Liver (tissue), 9 donors: ENCODE measurements around the gene KAZN. TPM values are rescaled to one million over a fixed set of nuclear protein-coding genes. Genes with fewer than 3 reads are reported as not detected.

Source experiments
- DNase-seq: peaks from one replicate; pipeline ENCODE4 v3.0.0-alpha.2; 2017; ENCODE audit warnings: low spot score
- H3K27ac ChIP-seq, 2 donors: one replicate each; pipeline ENCODE4 v1.7.0; 2013; ENCODE audit warnings: inconsistent platforms in 2 of 2, low read length in 2 of 2, control low read depth in 1 of 2, low read depth in 1 of 2, mild to moderate bottlenecking in 1 of 2
- H3K27me3 ChIP-seq, 4 donors: one replicate each; pipeline versions ENCODE4 v1.6.1 to v1.7.0; 2013; ENCODE audit warnings: low read length in 3 of 4, inconsistent platforms in 1 of 4, mild to moderate bottlenecking in 1 of 4, moderate library complexity in 1 of 4; ENCODE audit not compliant: control insufficient read depth in 4 of 4, insufficient read depth in 4 of 4
- H3K36me3 ChIP-seq, 4 donors: one replicate each; pipeline versions ENCODE4 v1.6.1 to v1.7.0; 2013; ENCODE audit warnings: low read length in 3 of 4, mild to moderate bottlenecking in 3 of 4, low read depth in 1 of 4, moderate library complexity in 1 of 4; ENCODE audit not compliant: control insufficient read depth in 4 of 4, insufficient read depth in 3 of 4
- H3K4me1 ChIP-seq, 4 donors: one replicate each; pipeline versions ENCODE4 v1.6.1 to v1.7.0; 2013; ENCODE audit warnings: low read length in 3 of 4, mild to moderate bottlenecking in 3 of 4, moderate library complexity in 1 of 4; ENCODE audit not compliant: control insufficient read depth in 4 of 4, insufficient read depth in 4 of 4
- H3K4me3 ChIP-seq, 3 donors: one replicate each; pipeline versions ENCODE4 v1.6.1 to v1.7.0; 2013; ENCODE audit warnings: low read length in 3 of 3, control low read depth in 1 of 3, low read depth in 1 of 3, mild to moderate bottlenecking in 1 of 3
- H3K9ac ChIP-seq, 2 donors: one replicate each; pipeline ENCODE4 v1.7.0; 2013; ENCODE audit warnings: low read length in 2 of 2, mild to moderate bottlenecking in 2 of 2, moderate library complexity in 2 of 2, control low read depth in 1 of 2, low read depth in 1 of 2
- H3K9me3 ChIP-seq, 4 donors: one replicate each; pipeline versions ENCODE4 v1.6.1 to v1.7.0; 2013; ENCODE audit warnings: low read length in 3 of 4; ENCODE audit not compliant: control insufficient read depth in 4 of 4
- CTCF ChIP-seq: fragments of 150-350 bp; IDR thresholded peaks from 2 replicates; pipeline ENCODE4 v1.5.1; 2017; ENCODE audit warnings: improper control_type of control experiment, low read depth, low read length; ENCODE audit not compliant: missing input control
- EGR1 ChIP-seq, 2 donors: IDR thresholded peaks; 2 replicates each; pipeline ENCODE4 v1.6.1; 2016 to 2018; ENCODE audit warnings: antibody characterized with exemption in 2 of 2, low read depth in 2 of 2
- FOXA1 ChIP-seq: IDR thresholded peaks from 2 replicates; pipeline ENCODE4 v1.6.1; 2016; ENCODE audit warnings: antibody characterized with exemption
- FOXA2 ChIP-seq: IDR thresholded peaks from 2 replicates; pipeline ENCODE4 v1.6.1; 2016; ENCODE audit warnings: antibody characterized with exemption
- HNF4A ChIP-seq, 2 donors: conservative IDR thresholded peaks; 2 replicates each; pipeline ENCODE4 v1.6.1; 2016; ENCODE audit warnings: antibody characterized with exemption in 2 of 2, mild to moderate bottlenecking in 2 of 2
- HNF4G ChIP-seq: IDR thresholded peaks from 2 replicates; pipeline ENCODE4 v1.6.1; 2016; ENCODE audit warnings: antibody characterized with exemption
- NR2F2 ChIP-seq: IDR thresholded peaks from 2 replicates; pipeline ENCODE4 v1.6.1; 2016; ENCODE audit warnings: antibody characterized with exemption
- RAD21 ChIP-seq, 2 donors: IDR thresholded peaks; 2 replicates each; pipeline ENCODE4 v1.6.1; 2016; ENCODE audit warnings: antibody characterized with exemption in 2 of 2, mild to moderate bottlenecking in 2 of 2
- REST ChIP-seq: IDR thresholded peaks from 2 replicates; pipeline ENCODE4 v1.6.1; 2016; ENCODE audit warnings: antibody characterized with exemption, mild to moderate bottlenecking
- RXRA ChIP-seq, 2 donors: IDR thresholded peaks; 2 replicates each; pipeline ENCODE4 v1.6.1; 2017 to 2018; ENCODE audit warnings: antibody characterized with exemption in 2 of 2, mild to moderate bottlenecking in 1 of 2
- SP1 ChIP-seq: IDR thresholded peaks from 2 replicates; pipeline ENCODE4 v1.6.1; 2018; ENCODE audit warnings: antibody characterized with exemption, mild to moderate bottlenecking
- TAF1 ChIP-seq: conservative IDR thresholded peaks from 2 replicates; pipeline ENCODE4 v1.6.1; 2016; ENCODE audit warnings: antibody characterized with exemption, mild to moderate bottlenecking
- YY1 ChIP-seq: IDR thresholded peaks from 2 replicates; pipeline ENCODE4 v1.6.1; 2016; ENCODE audit warnings: antibody characterized with exemption, mild to moderate bottlenecking
- ZBTB33 ChIP-seq: IDR thresholded peaks from 2 replicates; pipeline ENCODE4 v1.6.1; 2016; ENCODE audit warnings: antibody characterized with exemption
- WGBS: extraction: QIAGEN DNeasy Blood & Tissue Kit; methylation state at CpG from one replicate; pipeline ENCODE4 v1.1.7; 2013; 5-methylcytosine and 5-hydroxymethylcytosine counted together
- polyA plus RNA-seq, 2 donors: library from polyadenylated mRNA; stranded (reverse) in 1 of 2; unstranded in 1 of 2; fragments of 200-250 nt in 1 of 2; fragments of >200 nt in 1 of 2; fragmentation: Nextera tagmentation in 1 of 2; extraction: Ambion mirVana in 1 of 2; gene quantifications; one replicate each; pipeline versions ENCODE4 v1.2.1 to v1.2.3, GENCODE V29; 2013 to 2015
- total RNA-seq, 2 donors: library from RNA; depleted of rRNA; stranded (reverse); fragments of >200 nt; gene quantifications; one replicate each; pipeline ENCODE4 v1.2.3, GENCODE V29; 2014
- TF ChIP-seq, protein P1 (sequence below): IDR thresholded peaks from 2 replicates; pipeline ENCODE4 v1.6.1; 2016; ENCODE audit warnings: antibody characterized with exemption
- donor health status: healthy.
- donor health status: healthy.
- donor health status: healthy.
- donor health status: healthy.
- donor health status: healthy.

KAZN gene
- total and polyA plus RNA-seq, 4 donors, result 1.9 to 6.9 (median 2.4) TPM

GRCh38 chr1:15145327-15145726, 546.8 kb downstream of the KAZN start:
- Histone ChIP-seq H3K36me3 (no peaks in the 10 kb centered on the region), H3K9me3 (no peaks in the 10 kb centered on the region), H3K4me3 (no peak overlapping the region), H3K27me3 (peaks cover 0 to 1% (median 0%) of the 10 kb centered on the region in 4 donors), H3K27ac (no peak overlapping the region), H3K4me1 (peaks cover 0 to 5% (median 0%) of the 10 kb centered on the region in 4 donors), H3K9ac (no peak overlapping the region)
- WGBS, result 33% methylated on average over 2 of the region's 2 CpGs
- no peak for DNase-seq
- TF ChIP-seq FOXA2 (no peak), TAF1 (no peak), HNF4G (no peak), YY1 (no peak), HNF4A (conservative IDR thresholded peaks at IDR 0.05) (peak in 1 of 2 donors; percentile 27), ZBTB33 (no peak), RAD21 (IDR thresholded peaks at IDR 0.05) (no peak), REST (no peak), NR2F2 (no peak), SP1 (no peak), RXRA (IDR thresholded peaks at IDR 0.05) (peak in 1 of 2 donors; percentile 11), FOXA1 (no peak)
- TF ChIP-seq, protein P1, sequence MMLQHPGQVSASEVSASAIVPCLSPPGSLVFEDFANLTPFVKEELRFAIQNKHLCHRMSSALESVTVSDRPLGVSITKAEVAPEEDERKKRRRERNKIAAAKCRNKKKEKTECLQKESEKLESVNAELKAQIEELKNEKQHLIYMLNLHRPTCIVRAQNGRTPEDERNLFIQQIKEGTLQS, result no peak

DNA sequence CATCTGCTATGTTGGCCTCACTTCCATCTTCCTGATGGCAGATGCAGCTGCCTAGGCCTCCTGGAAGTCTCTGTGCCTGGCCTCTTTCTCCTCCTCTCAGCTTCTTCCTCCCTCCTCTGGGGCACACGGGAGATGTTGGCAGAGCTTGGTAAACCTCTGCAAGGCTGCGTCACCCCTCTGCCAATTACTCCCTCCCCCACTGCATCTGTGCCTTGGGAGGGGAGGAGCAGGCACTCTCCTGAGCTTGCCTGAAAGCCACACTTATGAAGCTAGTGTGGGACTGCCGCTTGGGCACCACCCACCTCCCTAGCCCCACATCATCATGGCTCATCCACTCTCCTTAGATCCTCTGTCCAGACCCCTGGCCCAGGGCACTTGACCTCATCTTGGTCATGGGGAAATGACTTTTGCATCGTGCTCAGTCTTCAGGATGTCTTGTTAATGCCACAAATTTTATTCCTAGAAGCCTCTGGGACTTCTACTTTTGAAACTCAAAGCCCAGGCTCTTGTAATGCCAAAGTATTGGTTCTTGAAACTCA, 547.7 kb downstream of the KAZN start:
- H3K27ac ChIP-seq, result no peak overlapping the region
- TF ChIP-seq CTCF, result no peak
- no peak for TF ChIP-seq SP1
- no peak for TF ChIP-seq FOXA2
- TF ChIP-seq EGR1 (IDR thresholded peaks at IDR 0.05; ENCODE audit: low read depth in 2 of 2), result no peak
- no peak for TF ChIP-seq RXRA (IDR thresholded peaks at IDR 0.05)
- no peak for TF ChIP-seq REST
- no peak for TF ChIP-seq HNF4A (conservative IDR thresholded peaks at IDR 0.05)
- no peak for TF ChIP-seq ZBTB33
- TF ChIP-seq RAD21 (IDR thresholded peaks at IDR 0.05), result no peak
- TF ChIP-seq, protein P1, result no peak
- TF ChIP-seq NR2F2, result no peak
- WGBS, result 80% methylated on average over 4 of the region's 4 CpGs
- peaks cover 0 to 8% (median 0%) of the 10 kb centered on the region in 4 donors for H3K27me3 ChIP-seq
- no peak overlapping the region for H3K4me3 ChIP-seq
- DNase-seq, result no peak
- H3K9ac ChIP-seq, result no peak overlapping the region
- peaks cover 0 to 5% (median 0%) of the 10 kb centered on the region in 4 donors for H3K4me1 ChIP-seq
- no peaks in the 10 kb centered on the region for H3K9me3 ChIP-seq
- H3K36me3 ChIP-seq, result no peaks in the 10 kb centered on the region
